CD4-positive, alpha-beta T cell (primary cell): ENCODE data around the gene SDF4. TPM values are rescaled to one million over a fixed set of nuclear protein-coding genes. Genes with fewer than 3 reads are reported as not detected.

Source experiments
- ATAC-seq: fragments of 200-7000 bp; cut with Tn5 transposase; one replicate; pipeline ENCODE4 v1.10.0; 2022; ENCODE audit warnings: mild to moderate bottlenecking; ENCODE audit not compliant: poor library complexity
- CTCF ChIA-PET: fragments of 350-600 bp; sonication (Branson Sonifier 250); formaldehyde crosslinking; loops from one replicate; lab custom pipeline; 2021; ENCODE audit warnings: antibody characterized with exemption, inconsistent platforms; lab: Charles Lee
- POLR2A ChIA-PET: fragments of 350-600 bp; sonication (Branson Sonifier 250); formaldehyde crosslinking; loops from one replicate; lab custom pipeline; 2021; ENCODE audit warnings: antibody characterized with exemption, inconsistent platforms; lab: Charles Lee
- DNase-seq, 14 experiments: peaks; one replicate each; pipeline ENCODE4 v3.0.0-alpha.2; 2013 to 2020; ENCODE audit warnings: mixed read lengths in 2 of 14
- H3K27ac ChIP-seq, 2 donors: one replicate each; pipeline versions ENCODE4 v1.5.1 to v1.7.0; 2013; ENCODE audit warnings: low read length in 2 of 2, low read depth in 1 of 2, mild to moderate bottlenecking in 1 of 2
- H3K27me3 ChIP-seq, 2 experiments: 1 replicate in 1 of 2; 2 replicates in 1 of 2; pipeline versions ENCODE4 v1.6.1 to v1.7.0; 2013; ENCODE audit warnings: low read length in 2 of 2, control low read depth in 1 of 2, mild to moderate bottlenecking in 1 of 2, moderate library complexity in 1 of 2; ENCODE audit not compliant: insufficient read depth in 2 of 2, control insufficient read depth in 1 of 2
- H3K36me3 ChIP-seq: one replicate; pipeline ENCODE4 v1.6.1; 2013; ENCODE audit warnings: low read length, control low read depth; ENCODE audit not compliant: insufficient read depth
- H3K4me1 ChIP-seq: one replicate; pipeline ENCODE4 v1.6.1; 2013; ENCODE audit warnings: low read length, control low read depth; ENCODE audit not compliant: insufficient read depth
- H3K4me3 ChIP-seq: one replicate; pipeline ENCODE4 v1.5.1; 2013; ENCODE audit warnings: mild to moderate bottlenecking, low read length, moderate library complexity
- H3K9me3 ChIP-seq, 2 experiments: 1 replicate in 1 of 2; 2 replicates in 1 of 2; pipeline versions ENCODE4 v1.6.1 to v1.7.0; 2013; ENCODE audit warnings: low read length in 2 of 2, mild to moderate bottlenecking in 2 of 2, control low read depth in 1 of 2, moderate library complexity in 1 of 2; ENCODE audit not compliant: control insufficient read depth in 1 of 2, insufficient read depth in 1 of 2
- H3K27ac Mint-ChIP-seq: one replicate; pipeline ENCODE4 v1.8.0; 2020; ENCODE audit warnings: mixed read lengths
- H3K27me3 Mint-ChIP-seq: one replicate; pipeline ENCODE4 v1.8.0; 2021; ENCODE audit warnings: mixed read lengths
- H3K36me3 Mint-ChIP-seq: one replicate; pipeline ENCODE4 v1.8.0; 2021; ENCODE audit warnings: low read depth, mixed read lengths
- H3K4me1 Mint-ChIP-seq: one replicate; pipeline ENCODE4 v1.8.0; 2021; ENCODE audit warnings: low read depth, mixed read lengths
- H3K4me3 Mint-ChIP-seq: one replicate; pipeline ENCODE4 v1.8.0; 2020; ENCODE audit warnings: mild to moderate bottlenecking, mixed read lengths
- H3K9me3 Mint-ChIP-seq: one replicate; pipeline ENCODE4 v1.8.0; 2020; ENCODE audit warnings: mixed read lengths
- CTCF ChIP-seq: fragments of 200-600 bp; IDR thresholded peaks from one replicate; pipeline ENCODE4 v1.8.0; 2022; ENCODE audit warnings: antibody characterized with exemption, mild to moderate bottlenecking
- intact Hi-C, 2 experiments: fragments of 100-400 bp; cut with DNase I in 1 of 2; cut with micrococcal nuclease in 1 of 2; formaldehyde crosslinking; loops; one replicate each; pipeline versions ENCODE4 v1.15.1 to v1.9.0; 2023 to 2025; cut with DNase I, micrococcal nuclease
- total RNA-seq, 174 experiments: library from RNA in 2 of 174; stranded (reverse) in 2 of 174; gene quantifications; one replicate each; pipeline ENCODE4 v1.2.3 and lab custom pipeline; 2021 to 2026

SDF4 gene
- total RNA-seq, 2 experiments from 2014 or later = 66.3 to 71.0 TPM

GRCh38 chr1:1246577-1247340 lies 15.0 kb upstream of the SDF4 start, which contains the start of gene C1QTNF12:
Gene C1QTNF12, minus strand, starts transcription at chr1:1246722. Its CDS starts 32 bp downstream, at chr1:1246690.
- no peaks in the 10 kb centered on the region for H3K36me3 Mint-ChIP-seq
- Histone ChIP-seq H3K27me3 (peaks cover 11 to 17% of the 10 kb centered on the region in 2 experiments), H3K36me3 (no peaks in the 10 kb centered on the region), H3K27ac (no peak within 1 kb of the TSS), H3K4me1 (peaks cover 24% of the 10 kb centered on the region), H3K9me3 (peaks cover 0 to 10% of the 10 kb centered on the region in 2 experiments), H3K4me3 (no peak within 1 kb of the TSS)
- ChIA-PET POLR2A (no interaction called here), CTCF (no interaction called here)
- H3K4me3 Mint-ChIP-seq = no peak within 1 kb of the TSS
- DNase-seq (no peak), ATAC-seq (no peak)
- H3K4me1 Mint-ChIP-seq = no peaks in the 10 kb centered on the region
- no peak for TF ChIP-seq CTCF
- intact Hi-C loops = no loop called here
- H3K9me3 Mint-ChIP-seq = no peaks in the 10 kb centered on the region
- no peaks in the 10 kb centered on the region for H3K27me3 Mint-ChIP-seq
- no peak within 1 kb of the TSS for H3K27ac Mint-ChIP-seq

- ChIA-PET POLR2A (no interaction called here), CTCF (no interaction called here)
- Histone ChIP-seq H3K9me3 (peaks cover 0 to 18% of the 10 kb centered on the region in 2 experiments), H3K4me1 (peaks cover 17% of the 10 kb centered on the region), H3K4me3 (no peak overlapping the region), H3K27ac (no peak overlapping the region), H3K36me3 (no peaks in the 10 kb centered on the region), H3K27me3 (peaks cover 11 to 17% of the 10 kb centered on the region in 2 experiments)
- TF ChIP-seq CTCF = no peak
- Mint-ChIP-seq H3K9me3 (no peaks in the 10 kb centered on the region), H3K4me3 (no peak overlapping the region), H3K27ac (no peak overlapping the region), H3K4me1 (no peaks in the 10 kb centered on the region), H3K36me3 (no peaks in the 10 kb centered on the region), H3K27me3 (no peaks in the 10 kb centered on the region)
- ATAC-seq (no peak), DNase-seq (no peak)
- intact Hi-C loops = no loop called here
These were observed 14.2 kb upstream of the SDF4 start for GRCh38 chr1:1245817-1246576.

GRCh38 chr1:1245178-1245816 lies 13.5 kb upstream of the SDF4 start:
- POLR2A ChIA-PET = no interaction called here
- CTCF ChIA-PET = no interaction called here
- peaks cover 10% of the 10 kb centered on the region for H3K4me1 ChIP-seq
- Mint-ChIP-seq H3K27ac (no peak overlapping the region), H3K27me3 (no peaks in the 10 kb centered on the region), H3K4me3 (no peak overlapping the region), H3K9me3 (no peaks in the 10 kb centered on the region), H3K36me3 (no peaks in the 10 kb centered on the region), H3K4me1 (no peaks in the 10 kb centered on the region)
- H3K9me3 ChIP-seq = peaks cover 0 to 18% of the 10 kb centered on the region in 2 experiments
- no peaks in the 10 kb centered on the region for H3K36me3 ChIP-seq
- ATAC-seq = no peak
- DNase-seq = no peak
- peaks cover 11 to 17% of the 10 kb centered on the region in 2 experiments for H3K27me3 ChIP-seq
- no peak overlapping the region for H3K27ac ChIP-seq
- no peak overlapping the region for H3K4me3 ChIP-seq
- TF ChIP-seq CTCF = no peak
- intact Hi-C loops = no loop called here
